Naive thymus-derived CD4-positive, alpha-beta T cell (primary cell): ENCODE data around the gene WDR7. TPM values are rescaled to one million over a fixed set of nuclear protein-coding genes. Genes with fewer than 3 reads are reported as not detected.
A peak's percentile ranks its signal among the peaks of the same experiment; 100 is the strongest.

Experiments used
- ATAC-seq: fragments of 150-1000 bp; cut with Tn5 transposase; 2 replicates; pipeline ENCODE4 v1.10.0; 2021; ENCODE audit warnings: mild to moderate bottlenecking, moderate library complexity
- CTCF ChIA-PET: fragments of 350-600 bp; sonication (Branson Sonifier 250); formaldehyde crosslinking; loops from one replicate; lab custom pipeline; 2021; ENCODE audit warnings: antibody characterized with exemption; lab: Charles Lee
- POLR2A ChIA-PET: fragments of 350-600 bp; sonication (Branson Sonifier 250); formaldehyde crosslinking; loops from one replicate; lab custom pipeline; 2021; ENCODE audit warnings: antibody characterized with exemption, inconsistent platforms; lab: Charles Lee
- DNase-seq, 9 donors: peaks; one replicate each; pipeline versions ENCODE4 v3.0.0 to v3.0.0-alpha.2; 2020 to 2022; ENCODE audit warnings: mixed read lengths in 1 of 9
- H3K27ac ChIP-seq: one replicate; pipeline ENCODE4 v1.7.0; 2013; ENCODE audit warnings: mild to moderate bottlenecking, low read depth, low read length, moderate library complexity
- H3K27me3 ChIP-seq, 2 donors: one replicate each; pipeline ENCODE4 v1.7.0; 2013; ENCODE audit warnings: low read length in 2 of 2, mild to moderate bottlenecking in 2 of 2, moderate library complexity in 2 of 2; ENCODE audit not compliant: control insufficient read depth in 2 of 2, insufficient read depth in 2 of 2
- H3K36me3 ChIP-seq, 3 experiments: 1 replicate in 2 of 3; 2 replicates in 1 of 3; pipeline ENCODE4 v1.7.0; 2013; ENCODE audit warnings: low read length in 3 of 3, mild to moderate bottlenecking in 3 of 3, moderate library complexity in 1 of 3; ENCODE audit not compliant: insufficient read depth in 3 of 3, control insufficient read depth in 2 of 3
- H3K4me1 ChIP-seq, 2 donors: one replicate each; pipeline ENCODE4 v1.7.0; 2013; ENCODE audit warnings: low read length in 2 of 2, mild to moderate bottlenecking in 2 of 2, moderate library complexity in 1 of 2; ENCODE audit not compliant: control insufficient read depth in 2 of 2, insufficient read depth in 2 of 2
- H3K4me3 ChIP-seq: 2 replicates; pipeline ENCODE4 v1.7.0; 2013; ENCODE audit warnings: mild to moderate bottlenecking, low read length
- H3K9me3 ChIP-seq, 3 experiments: 1 replicate in 2 of 3; 2 replicates in 1 of 3; pipeline ENCODE4 v1.7.0; 2013; ENCODE audit warnings: low read length in 3 of 3; ENCODE audit not compliant: control insufficient read depth in 2 of 3
- H3K27ac Mint-ChIP-seq, 9 donors: one replicate each; pipeline ENCODE4 v1.8.0; 2020 to 2022; ENCODE audit warnings: mixed read lengths in 9 of 9, mild to moderate bottlenecking in 8 of 9, moderate library complexity in 5 of 9, inconsistent platforms in 2 of 9
- H3K27me3 Mint-ChIP-seq, 5 donors: one replicate each; pipeline ENCODE4 v1.8.0; 2021 to 2022; ENCODE audit warnings: mixed read lengths in 5 of 5, mild to moderate bottlenecking in 1 of 5
- H3K36me3 Mint-ChIP-seq, 5 donors: one replicate each; pipeline ENCODE4 v1.8.0; 2020 to 2022; ENCODE audit warnings: mixed read lengths in 5 of 5, mild to moderate bottlenecking in 3 of 5, inconsistent platforms in 1 of 5
- H3K4me1 Mint-ChIP-seq, 7 donors: one replicate each; pipeline ENCODE4 v1.8.0; 2020 to 2022; ENCODE audit warnings: mixed read lengths in 7 of 7, mild to moderate bottlenecking in 3 of 7, inconsistent platforms in 1 of 7
- H3K4me3 Mint-ChIP-seq, 10 donors: one replicate each; pipeline ENCODE4 v1.8.0; 2020 to 2022; ENCODE audit warnings: mild to moderate bottlenecking in 10 of 10, mixed read lengths in 10 of 10, moderate library complexity in 6 of 10, inconsistent platforms in 2 of 10
- H3K9me3 Mint-ChIP-seq, 11 donors: one replicate each; pipeline ENCODE4 v1.8.0; 2020 to 2022; ENCODE audit warnings: mixed read lengths in 11 of 11, mild to moderate bottlenecking in 4 of 11, inconsistent platforms in 1 of 11, moderate library complexity in 1 of 11
- intact Hi-C, 2 donors: fragments of 100-400 bp; cut with micrococcal nuclease; formaldehyde crosslinking; loops; one replicate each; pipeline ENCODE4 v1.15.1; 2023
- polyA plus RNA-seq, 2 donors: library from polyadenylated mRNA; unstranded; fragments of 300-500 nt; fragmentation: Illumina TruSeq; gene quantifications; one replicate each; pipeline ENCODE4 v1.2.3, GENCODE V29; 2021
- total RNA-seq, 6 experiments: library from RNA in 5 of 6; stranded (reverse) in 5 of 6; gene quantifications; 1 replicate in 5 of 6; 2 replicates in 1 of 6; pipeline ENCODE4 v1.2.3 and lab custom pipeline; 2021 to 2026

The WDR7 gene
- total and polyA plus RNA-seq, 7 experiments from 2014 or later: 28.3 to 59.8 (median 50.1) TPM

GRCh38 chr18:56977309-56977708 lies 326.1 kb downstream of the WDR7 start:
- no peak overlapping the region for H3K4me3 Mint-ChIP-seq
- intact Hi-C loops: no loop called here
- no peaks in the 10 kb centered on the region for H3K4me1 ChIP-seq
- no peak overlapping the region for H3K4me3 ChIP-seq
- H3K27ac Mint-ChIP-seq: no peak overlapping the region
- no peaks in the 10 kb centered on the region for H3K27me3 Mint-ChIP-seq
- CTCF ChIA-PET: no interaction called here
- POLR2A ChIA-PET: no interaction called here
- no peaks in the 10 kb centered on the region for H3K27me3 ChIP-seq
- H3K36me3 ChIP-seq: no peaks in the 10 kb centered on the region
- no peak overlapping the region for H3K27ac ChIP-seq
- peaks cover 0 to 3% (median 0%) of the 10 kb centered on the region in 11 donors for H3K9me3 Mint-ChIP-seq
- no peak for DNase-seq
- ATAC-seq: no peak
- peaks cover 10 to 40% (median 24%) of the 10 kb centered on the region in 5 donors for H3K36me3 Mint-ChIP-seq
- H3K4me1 Mint-ChIP-seq: peaks cover 0 to 8% (median 0%) of the 10 kb centered on the region in 7 donors
- no peaks in the 10 kb centered on the region for H3K9me3 ChIP-seq

- CTCF ChIA-PET: no interaction called here
Measured at GRCh38 chr18:56977771-56978170, 326.6 kb downstream of the WDR7 start.

GRCh38 chr18:56980151-56980550 lies 329.0 kb downstream of the WDR7 start:
- DNase-seq (no peak), ATAC-seq (no peak)
- Mint-ChIP-seq H3K4me3 (no peak overlapping the region), H3K4me1 (peaks cover 0 to 8% (median 0%) of the 10 kb centered on the region in 7 donors), H3K9me3 (peaks cover 0 to 3% (median 0%) of the 10 kb centered on the region in 11 donors), H3K27ac (no peak overlapping the region), H3K27me3 (no peaks in the 10 kb centered on the region), H3K36me3 (peaks cover 4 to 27% (median 13%) of the 10 kb centered on the region in 5 donors)
- ChIA-PET CTCF (no interaction called here), POLR2A (no interaction called here)
- Histone ChIP-seq H3K9me3 (no peaks in the 10 kb centered on the region), H3K27ac (no peak overlapping the region), H3K36me3 (no peaks in the 10 kb centered on the region), H3K4me1 (no peaks in the 10 kb centered on the region), H3K27me3 (no peaks in the 10 kb centered on the region), H3K4me3 (no peak overlapping the region)
- intact Hi-C loops: no loop called here

More at GRCh38 chr18:56977771-56978170, 326.6 kb downstream of the WDR7 start:
- H3K9me3 ChIP-seq: no peaks in the 10 kb centered on the region
- intact Hi-C loops: no loop called here
- no peak overlapping the region for H3K4me3 Mint-ChIP-seq
- H3K9me3 Mint-ChIP-seq: peaks cover 0 to 3% (median 0%) of the 10 kb centered on the region in 11 donors
- H3K36me3 ChIP-seq: no peaks in the 10 kb centered on the region
- H3K36me3 Mint-ChIP-seq: peaks cover 9 to 38% (median 23%) of the 10 kb centered on the region in 5 donors
- ATAC-seq (no peak), DNase-seq (no peak)
- peaks cover 0 to 8% (median 0%) of the 10 kb centered on the region in 7 donors for H3K4me1 Mint-ChIP-seq
- H3K4me1 ChIP-seq: no peaks in the 10 kb centered on the region
- H3K27ac Mint-ChIP-seq: no peak overlapping the region
- H3K27me3 ChIP-seq: no peaks in the 10 kb centered on the region
- no peak overlapping the region for H3K27ac ChIP-seq
- POLR2A ChIA-PET: no interaction called here
- no peaks in the 10 kb centered on the region for H3K27me3 Mint-ChIP-seq
- no peak overlapping the region for H3K4me3 ChIP-seq

GRCh38 chr18:56982766-56983165 lies 331.6 kb downstream of the WDR7 start:
- ATAC-seq: peak; percentile 56
- ChIA-PET POLR2A (no interaction called here), CTCF (no interaction called here)
- no peak overlapping the region for H3K27ac ChIP-seq
- H3K4me3 Mint-ChIP-seq: no peak overlapping the region
- H3K4me1 ChIP-seq: no peaks in the 10 kb centered on the region
- DNase-seq: no peak
- no peaks in the 10 kb centered on the region for H3K27me3 ChIP-seq
- no peak overlapping the region for H3K27ac Mint-ChIP-seq
- H3K36me3 Mint-ChIP-seq: peaks cover 4 to 24% (median 7%) of the 10 kb centered on the region in 5 donors
- intact Hi-C loops: no loop called here
- H3K9me3 ChIP-seq: no peaks in the 10 kb centered on the region
- peaks cover 0 to 8% (median 0%) of the 10 kb centered on the region in 7 donors for H3K4me1 Mint-ChIP-seq
- no peaks in the 10 kb centered on the region for H3K36me3 ChIP-seq
- no peak overlapping the region for H3K4me3 ChIP-seq
- peaks cover 0 to 3% (median 0%) of the 10 kb centered on the region in 11 donors for H3K9me3 Mint-ChIP-seq
- no peaks in the 10 kb centered on the region for H3K27me3 Mint-ChIP-seq

GRCh38 chr18:56983275-56983992 lies 332.3 kb downstream of the WDR7 start:
- Mint-ChIP-seq H3K4me3 (no peak overlapping the region), H3K27me3 (no peaks in the 10 kb centered on the region), H3K9me3 (peaks cover 0 to 3% (median 0%) of the 10 kb centered on the region in 11 donors), H3K27ac (no peak overlapping the region), H3K4me1 (peaks cover 0 to 8% (median 0%) of the 10 kb centered on the region in 7 donors), H3K36me3 (peaks cover 4 to 25% (median 7%) of the 10 kb centered on the region in 5 donors)
- no peak for ATAC-seq
- Histone ChIP-seq H3K27me3 (no peaks in the 10 kb centered on the region), H3K4me3 (no peak overlapping the region), H3K9me3 (no peaks in the 10 kb centered on the region), H3K36me3 (no peaks in the 10 kb centered on the region), H3K27ac (no peak overlapping the region), H3K4me1 (no peaks in the 10 kb centered on the region)
- intact Hi-C loops: no loop called here
- POLR2A ChIA-PET: no interaction called here
- DNase-seq: no peak
- CTCF ChIA-PET: no interaction called here

GRCh38 chr18:56984731-56985130 lies 333.6 kb downstream of the WDR7 start:
- DNase-seq (no peak), ATAC-seq (no peak)
- no peak overlapping the region for H3K27ac ChIP-seq
- Mint-ChIP-seq H3K4me3 (no peak overlapping the region), H3K36me3 (peaks cover 4 to 23% (median 8%) of the 10 kb centered on the region in 5 donors), H3K9me3 (peaks cover 0 to 3% (median 0%) of the 10 kb centered on the region in 11 donors), H3K27me3 (no peaks in the 10 kb centered on the region), H3K4me1 (peaks cover 0 to 8% (median 0%) of the 10 kb centered on the region in 7 donors), H3K27ac (peak overlapping the region in 1 of 9 donors; percentile 17)
- no peak overlapping the region for H3K4me3 ChIP-seq
- ChIA-PET CTCF (no interaction called here), POLR2A (no interaction called here)
- no peaks in the 10 kb centered on the region for H3K27me3 ChIP-seq
- no peaks in the 10 kb centered on the region for H3K36me3 ChIP-seq
- no peaks in the 10 kb centered on the region for H3K9me3 ChIP-seq
- H3K4me1 ChIP-seq: no peaks in the 10 kb centered on the region
- intact Hi-C loops: no loop called here

GRCh38 chr18:56986829-56987228 lies 335.7 kb downstream of the WDR7 start:
- no peak overlapping the region for H3K27ac ChIP-seq
- no peak for ATAC-seq
- H3K9me3 ChIP-seq: no peaks in the 10 kb centered on the region
- no peaks in the 10 kb centered on the region for H3K4me1 ChIP-seq
- no peaks in the 10 kb centered on the region for H3K27me3 ChIP-seq
- no peak for DNase-seq
- H3K4me3 Mint-ChIP-seq: no peak overlapping the region
- intact Hi-C loops: no loop called here
- ChIA-PET CTCF (no interaction called here), POLR2A (no interaction called here)
- peaks cover 0 to 6% (median 0%) of the 10 kb centered on the region in 7 donors for H3K4me1 Mint-ChIP-seq
- H3K9me3 Mint-ChIP-seq: peaks cover 0 to 3% (median 0%) of the 10 kb centered on the region in 11 donors
- no peak overlapping the region for H3K27ac Mint-ChIP-seq
- no peaks in the 10 kb centered on the region for H3K36me3 ChIP-seq
- peaks cover 0 to 17% (median 8%) of the 10 kb centered on the region in 5 donors for H3K36me3 Mint-ChIP-seq
- H3K27me3 Mint-ChIP-seq: no peaks in the 10 kb centered on the region
- H3K4me3 ChIP-seq: no peak overlapping the region
